Measurements from ENCODE around the gene SLC35F3. TPM values are rescaled to one million over a fixed set of nuclear protein-coding genes. Genes with fewer than 3 reads are reported as not detected.

SLC35F3 gene
- total RNA-seq, 1 experiment from 2014 or later = 19.1 TPM

- no TSS peak for BruUV-seq (replicated peaks)
- H3K27ac ChIP-seq (ENCODE audit: low read length) = no peak overlapping the region; the same call in 1 of the 2 replicates
- peaks cover 16% of the 10 kb centered on the region for H3K4me1 ChIP-seq (ENCODE audit: control insufficient read depth, insufficient read depth, low read length)
- POLR2A ChIA-PET = interaction anchor here (0.6 kb wide), 2 partner anchors 22 to 1370 kb away, joined by 4 to 5 read pairs; no protein-coding TSS in a partner anchor
- intact Hi-C loops (cut with micrococcal nuclease; ENCODE audit: unreplicated experiment) (no loop called here), in situ Hi-C loops (cut with HindIII; ENCODE audit: low pct_unique_long_range_greater_than_20kb, low sequenced_read_pairs) (no loop called here)
- DNase-seq (ENCODE audit: low read depth, low spot score) = no peak
- no peak for ATAC-seq
- no peaks in the 10 kb centered on the region for H3K27me3 ChIP-seq (ENCODE audit: control insufficient read depth, insufficient read depth, low read length)
- no peaks in the 10 kb centered on the region for H3K36me3 ChIP-seq (ENCODE audit: control insufficient read depth, insufficient read depth, low read length)
- H3K9me3 ChIP-seq (ENCODE audit: control insufficient read depth, insufficient read depth, low read depth, low read length) = no peaks in the 10 kb centered on the region
- TF ChIP-seq SIN3A (IDR thresholded peaks at IDR 0.05; ENCODE audit: borderline replicate concordance, insufficient read depth, low read depth, low read length) (no peak), REST (IDR thresholded peaks at IDR 0.05; ENCODE audit: insufficient read depth in 1 of 2, low read depth in 2 of 2, low read length in 1 of 2) (no peak), TCF7L2 (IDR thresholded peaks at IDR 0.05; ENCODE audit: low read depth, low read length) (no peak), POLR2AphosphoS5 (IDR thresholded peaks at IDR 0.05; ENCODE audit: low read depth, low read length) (no peak), CTCF (IDR thresholded peaks at IDR 0.05) (no peak)
- CTCF ChIA-PET = no interaction called here
- no peak overlapping the region for H3K4me3 ChIP-seq (ENCODE audit: low read depth in 2 of 2, low read length in 2 of 2)
These were observed 311.7 kb downstream of the SLC35F3 start for GRCh38 chr1:234216116-234216703.

- in situ Hi-C loops (cut with HindIII; ENCODE audit: low pct_unique_long_range_greater_than_20kb, low sequenced_read_pairs) = no loop called here
- CTCF ChIA-PET = no interaction called here
These were observed 312.9 kb downstream of the SLC35F3 start for GRCh38 chr1:234217316-234217840.

More at GRCh38 chr1:234217316-234217840, 312.9 kb downstream of the SLC35F3 start:
- Histone ChIP-seq H3K27me3 (ENCODE audit: control insufficient read depth, insufficient read depth, low read length) (no peaks in the 10 kb centered on the region), H3K4me3 (ENCODE audit: low read depth in 2 of 2, low read length in 2 of 2) (no peak overlapping the region), H3K9me3 (ENCODE audit: control insufficient read depth, insufficient read depth, low read depth, low read length) (no peaks in the 10 kb centered on the region), H3K27ac (ENCODE audit: low read length) (no peak overlapping the region; the same call in 1 of the 2 replicates), H3K4me1 (ENCODE audit: control insufficient read depth, insufficient read depth, low read length) (peaks cover 16% of the 10 kb centered on the region), H3K36me3 (ENCODE audit: control insufficient read depth, insufficient read depth, low read length) (no peaks in the 10 kb centered on the region)
- no TSS peak for BruUV-seq (replicated peaks)
- no peak for TF ChIP-seq SIN3A (IDR thresholded peaks at IDR 0.05; ENCODE audit: borderline replicate concordance, insufficient read depth, low read depth, low read length)
- no peak for TF ChIP-seq REST (IDR thresholded peaks at IDR 0.05; ENCODE audit: insufficient read depth in 1 of 2, low read depth in 2 of 2, low read length in 1 of 2)
- no peak for TF ChIP-seq TCF7L2 (IDR thresholded peaks at IDR 0.05; ENCODE audit: low read depth, low read length)
- no peak for TF ChIP-seq POLR2AphosphoS5 (IDR thresholded peaks at IDR 0.05; ENCODE audit: low read depth, low read length)
- TF ChIP-seq CTCF (IDR thresholded peaks at IDR 0.05) = no peak
- ATAC-seq (no peak), DNase-seq (ENCODE audit: low read depth, low spot score) (no peak)
- intact Hi-C loops (cut with micrococcal nuclease; ENCODE audit: unreplicated experiment) = no loop called here
- POLR2A ChIA-PET = no interaction called here
